Neural cell (in vitro differentiated cells): Measurements from ENCODE around the gene MKX. TPM values are rescaled to one million over a fixed set of nuclear protein-coding genes. Genes with fewer than 3 reads are reported as not detected.
A peak's percentile ranks its signal among the peaks of the same experiment; 100 is the strongest.

Source experiments
- H2AFZ ChIP-seq: fragments of 200-600, 300-800 bp; sonication (generic), shearing (Covaris generic); 2 replicates; pipeline ENCODE4 v1.6.0; 2014; ENCODE audit warnings: low read depth, mild to moderate bottlenecking, antibody characterized with exemption, low read length, moderate library complexity
- H3F3A ChIP-seq: fragments of 200-600 bp; shearing (Covaris generic); 2 replicates; pipeline ENCODE4 v1.6.1; 2016; ENCODE audit warnings: mild to moderate bottlenecking, moderate library complexity, mixed read lengths, antibody characterized with exemption, low read length; ENCODE audit not compliant: insufficient read depth, poor library complexity, severe bottlenecking
- H3K27ac ChIP-seq: fragments of 200-600, 300-800 bp; sonication (generic), shearing (Covaris generic); 2 replicates; pipeline ENCODE4 v1.5.1; 2014; ENCODE audit warnings: mild to moderate bottlenecking, low read length, moderate library complexity
- H3K27me3 ChIP-seq: fragments of 300-800, 200-600 bp; sonication (generic), shearing (Covaris generic); 2 replicates; pipeline ENCODE4 v1.6.0; 2014; ENCODE audit warnings: mild to moderate bottlenecking, low read depth, low read length, moderate library complexity; ENCODE audit not compliant: insufficient read depth
- H3K36me3 ChIP-seq: fragments of 300-800, 200-600 bp; sonication (generic), shearing (Covaris generic); 2 replicates; pipeline ENCODE4 v1.5.1; 2014; ENCODE audit warnings: mild to moderate bottlenecking, antibody characterized with exemption, low read length, moderate library complexity; ENCODE audit not compliant: insufficient read depth
- H3K4me2 ChIP-seq: fragments of 300-800, 200-600 bp; sonication (generic), shearing (Covaris generic); 2 replicates; pipeline ENCODE4 v1.6.0; 2014; ENCODE audit warnings: mild to moderate bottlenecking, low read length
- H3K4me3 ChIP-seq: fragments of 300-800, 200-600 bp; sonication (generic), shearing (Covaris generic); 2 replicates; pipeline ENCODE4 v1.5.1; 2014; ENCODE audit warnings: mild to moderate bottlenecking, low read length, moderate library complexity
- H3K79me2 ChIP-seq: fragments of 200-600 bp; shearing (Covaris generic); replicated peaks from 2 replicates; pipeline ENCODE4 v1.6.0; 2014; ENCODE audit warnings: mild to moderate bottlenecking, low read length, moderate library complexity; ENCODE audit not compliant: insufficient read depth
- H3K9ac ChIP-seq: fragments of 300-800, 200-600 bp; sonication (generic), shearing (Covaris generic); 2 replicates; pipeline ENCODE4 v1.6.1; 2016; ENCODE audit warnings: mild to moderate bottlenecking, low read length, mixed read lengths
- H3K9me2 ChIP-seq: fragments of 200-600 bp; shearing (Covaris generic); 2 replicates; pipeline ENCODE4 v1.6.1; 2016; ENCODE audit warnings: mild to moderate bottlenecking, low read length, mixed read lengths; ENCODE audit not compliant: insufficient read depth
- H3K9me3 ChIP-seq: fragments of 200-600, 300-800 bp; sonication (generic), shearing (Covaris generic); 2 replicates; pipeline ENCODE4 v1.6.1; 2016; ENCODE audit warnings: mild to moderate bottlenecking, mixed run types, low read length, moderate library complexity, mixed read lengths
- H4K20me1 ChIP-seq: fragments of 200-600 bp; shearing (Covaris generic); 2 replicates; pipeline ENCODE4 v1.6.1; 2016; ENCODE audit warnings: mild to moderate bottlenecking, mixed run types; ENCODE audit not compliant: insufficient read depth
- CTCF ChIP-seq: fragments of 450-650 bp; IDR thresholded peaks from 2 replicates; pipeline ENCODE4 v1.5.1; 2014; ENCODE audit warnings: antibody characterized with exemption, mild to moderate bottlenecking, moderate library complexity; ENCODE audit not compliant: poor library complexity, severe bottlenecking
- EP300 ChIP-seq: fragments of 450-650 bp; conservative IDR thresholded peaks from 2 replicates; pipeline ENCODE4 v1.6.1; 2014; ENCODE audit warnings: antibody characterized with exemption, mild to moderate bottlenecking, moderate library complexity; ENCODE audit not compliant: poor library complexity, severe bottlenecking
- EZH2 ChIP-seq: fragments of 200-600, 300-800 bp; shearing (Covaris generic), sonication (generic); IDR thresholded peaks from 2 replicates; pipeline ENCODE4 v1.6.1; 2014; ENCODE audit warnings: antibody characterized with exemption, low read length, borderline replicate concordance, mild to moderate bottlenecking; ENCODE audit not compliant: insufficient read depth, poor library complexity, severe bottlenecking
- MXI1 ChIP-seq: fragments of 450-650 bp; conservative IDR thresholded peaks from 2 replicates; pipeline ENCODE4 v1.6.1; 2014; ENCODE audit warnings: antibody characterized with exemption, mild to moderate bottlenecking; ENCODE audit not compliant: poor library complexity, severe bottlenecking
- POLR2AphosphoS5 ChIP-seq: IDR thresholded peaks from 2 replicates; pipeline ENCODE4 v1.6.1; 2012
- RAD21 ChIP-seq: fragments of 450-650 bp; conservative IDR thresholded peaks from 2 replicates; pipeline ENCODE4 v1.6.1; 2014; ENCODE audit warnings: antibody characterized with exemption, mild to moderate bottlenecking, moderate library complexity
- REST ChIP-seq: IDR thresholded peaks from 2 replicates; pipeline ENCODE4 v1.6.1; 2012; ENCODE audit warnings: borderline replicate concordance
- SMC3 ChIP-seq: fragments of 450-650 bp; conservative IDR thresholded peaks from 2 replicates; pipeline ENCODE4 v1.6.1; 2014; ENCODE audit warnings: antibody characterized with exemption, mild to moderate bottlenecking, moderate library complexity; ENCODE audit not compliant: poor library complexity
- TAF1 ChIP-seq: IDR thresholded peaks from 2 replicates; pipeline ENCODE4 v1.6.1; 2012; ENCODE audit warnings: low read depth
- polyA plus RNA-seq: library from polyadenylated mRNA; depleted of rRNA; stranded (reverse); fragments of >200 nt; gene quantifications from 2 replicates; pipeline ENCODE4 v1.2.3, GENCODE V29; 2014

Gene MKX
- polyA plus RNA-seq, 1 donor from 2014 or later, result not detected

- Histone ChIP-seq H3K4me3 (peak overlapping the region; percentile 78), H3K27ac (no peak overlapping the region), H3K27me3 (peaks cover 84% of the 10 kb centered on the region), H2AFZ (no peak overlapping the region), H3K4me2 (peak overlapping the region; percentile 17), H3K9ac (peak overlapping the region; percentile 39), H3K9me3 (no peaks in the 10 kb centered on the region), H4K20me1 (no peaks in the 10 kb centered on the region), H3K79me2 (no peaks in the 10 kb centered on the region), H3F3A (no peaks in the 10 kb centered on the region), H3K36me3 (no peaks in the 10 kb centered on the region), H3K9me2 (no peaks in the 10 kb centered on the region)
- TF ChIP-seq TAF1 (no peak), REST (no peak), EP300 (no peak), EZH2 (peak; percentile 55), SMC3 (peak; percentile 90), MXI1 (peak; percentile 5), RAD21 (peak; percentile 85), CTCF (peak; percentile 93), POLR2AphosphoS5 (no peak)
Observed at GRCh38 chr10:27742195-27743011, 3.2 kb downstream of the MKX start.

GRCh38 chr10:27741173-27742091 lies 4.2 kb downstream of the MKX start:
- Histone ChIP-seq H3K9me2 (no peaks in the 10 kb centered on the region), H3K4me3 (peak overlapping the region; percentile 78), H3K79me2 (no peaks in the 10 kb centered on the region), H3K27me3 (peaks cover 74% of the 10 kb centered on the region), H3K27ac (no peak overlapping the region), H2AFZ (no peak overlapping the region), H3F3A (no peaks in the 10 kb centered on the region), H3K9me3 (no peaks in the 10 kb centered on the region), H3K4me2 (peak overlapping the region; percentile 17), H3K36me3 (no peaks in the 10 kb centered on the region), H3K9ac (no peak overlapping the region), H4K20me1 (no peaks in the 10 kb centered on the region)
- no peak for TF ChIP-seq REST
- TF ChIP-seq POLR2AphosphoS5, result no peak
